Activated gamma-delta T cell treated with Interleukin-2 at 50 U/mL for 16 hours (primary cell): ENCODE measurements around the gene PSMA8.
"Not testable (repeated sequence)": the region's sequence is repeated elsewhere in the genome, so short reads cannot be mapped to it uniquely, and the experiment has no call there.

Experiments
- DNase-seq: peaks from one replicate; pipeline ENCODE4 v3.0.0-alpha.2; 2020

The PSMA8 gene

DNA sequence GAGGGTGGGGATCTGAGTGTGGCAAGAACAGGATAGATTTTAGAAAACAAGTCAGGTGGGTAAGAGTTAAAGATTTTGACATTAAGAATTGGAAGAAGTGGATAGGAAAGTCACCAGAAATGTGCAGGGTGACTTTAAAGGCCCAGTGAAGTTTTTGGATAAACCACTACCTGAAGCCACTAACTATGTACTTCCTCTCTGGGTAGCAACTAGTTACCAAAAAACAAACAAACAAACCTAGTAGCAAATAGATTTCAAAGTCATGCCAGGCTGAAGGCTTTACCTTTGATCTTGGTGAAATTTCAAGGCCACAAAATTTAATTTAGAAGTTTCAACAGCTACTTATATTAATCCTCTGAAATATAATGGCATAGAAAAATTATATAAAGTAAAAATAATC is 42.5 kb downstream of the PSMA8 start:
- DNase-seq, result no peak

DNA sequence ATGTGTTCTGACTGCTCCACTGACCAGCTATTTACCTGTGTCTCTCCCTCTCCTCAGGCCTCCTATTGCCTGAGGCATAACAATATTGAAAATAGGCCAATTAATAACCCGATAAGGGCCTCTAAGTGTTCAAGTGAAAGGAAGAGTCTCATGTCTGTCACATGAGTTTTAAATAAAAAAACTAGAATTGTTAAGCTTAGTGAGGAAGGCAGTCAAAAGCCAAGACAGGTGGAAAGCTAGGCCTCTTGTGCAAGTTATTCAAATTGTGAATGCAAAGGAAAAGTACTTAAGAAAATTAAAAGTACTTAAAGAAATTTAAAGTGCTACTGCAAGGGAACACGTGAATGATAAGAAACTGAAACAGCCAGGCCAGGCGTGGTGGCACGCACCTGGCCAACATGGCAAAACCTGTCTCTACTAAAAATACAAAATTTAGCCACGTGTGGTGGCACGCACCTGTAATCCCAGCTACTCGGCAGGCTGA is 47.7 kb downstream of the PSMA8 start:
- no peak for DNase-seq

DNA sequence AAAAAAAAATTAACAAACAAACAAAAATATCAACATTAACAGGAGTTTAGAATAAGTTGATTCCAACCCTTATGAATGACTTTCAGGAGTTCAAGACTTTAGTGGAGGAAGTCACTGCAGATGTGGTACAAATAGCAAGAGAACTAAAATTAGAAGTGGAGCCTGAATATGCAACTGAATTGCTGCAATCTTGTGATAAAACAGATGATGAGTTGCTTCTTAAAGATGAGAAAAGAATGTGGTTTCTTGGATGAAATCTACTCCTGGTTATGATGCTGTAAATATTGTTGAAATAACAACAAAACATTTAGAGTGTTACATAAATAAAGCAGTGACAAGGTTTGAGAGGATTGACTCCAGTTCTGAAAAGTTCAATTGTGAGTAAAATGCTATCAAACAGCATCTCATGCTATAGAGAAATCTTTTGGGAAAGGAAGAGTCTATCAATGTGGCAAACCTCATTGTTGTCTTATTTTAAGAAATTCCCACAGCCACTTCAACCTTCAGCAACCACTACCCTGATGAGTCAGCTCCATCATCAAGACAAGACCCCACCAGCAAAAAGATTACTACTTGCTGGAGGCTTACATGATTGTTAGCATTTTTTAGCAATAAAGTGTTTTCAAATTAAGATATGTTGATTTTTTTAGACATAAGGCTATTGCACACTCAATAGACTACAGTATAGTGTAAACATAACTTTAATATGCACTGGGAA is 49.9 kb downstream of the PSMA8 start:
- DNase-seq, result no peak

DNA sequence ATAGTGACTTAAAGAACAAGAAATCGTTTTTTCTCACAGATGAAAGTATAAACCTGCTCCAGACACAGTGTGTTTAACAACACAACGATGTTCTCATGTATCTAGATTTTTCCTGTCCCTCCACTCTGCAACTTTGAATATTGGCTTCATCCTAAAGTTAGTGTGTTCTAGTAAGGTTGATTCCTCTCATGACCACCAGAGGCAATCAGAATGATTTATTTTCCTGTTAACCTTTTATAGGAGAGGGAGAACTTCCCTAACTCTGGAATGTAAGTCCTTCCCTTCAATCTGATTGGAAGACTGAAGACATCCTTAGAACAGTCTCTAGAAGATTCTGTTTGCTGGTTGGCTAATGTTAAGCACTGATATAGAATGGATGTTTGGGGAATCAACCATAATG is 51.6 kb downstream of the PSMA8 start:
- DNase-seq, result no peak

DNA sequence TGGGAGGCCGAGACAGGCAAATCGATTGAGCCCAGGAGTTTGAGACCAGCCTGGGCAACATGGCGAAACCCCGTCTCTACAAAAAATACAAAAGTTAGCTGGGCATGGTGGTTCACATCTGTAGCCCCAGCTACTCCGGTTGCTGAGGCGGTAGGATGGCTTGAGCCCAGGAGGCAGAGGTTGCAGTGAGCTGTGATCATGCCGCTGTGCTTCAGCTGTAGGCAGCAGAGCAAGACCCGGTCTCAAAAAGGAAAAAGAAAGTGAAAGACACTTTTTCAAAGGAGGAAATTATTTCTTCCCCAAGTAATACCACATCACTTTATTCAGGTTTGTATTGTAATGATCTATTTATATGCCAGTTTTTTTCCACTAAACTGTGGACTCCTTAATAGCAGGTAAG is 56.8 kb downstream of the PSMA8 start:
- DNase-seq, result peak; percentile 31

DNA sequence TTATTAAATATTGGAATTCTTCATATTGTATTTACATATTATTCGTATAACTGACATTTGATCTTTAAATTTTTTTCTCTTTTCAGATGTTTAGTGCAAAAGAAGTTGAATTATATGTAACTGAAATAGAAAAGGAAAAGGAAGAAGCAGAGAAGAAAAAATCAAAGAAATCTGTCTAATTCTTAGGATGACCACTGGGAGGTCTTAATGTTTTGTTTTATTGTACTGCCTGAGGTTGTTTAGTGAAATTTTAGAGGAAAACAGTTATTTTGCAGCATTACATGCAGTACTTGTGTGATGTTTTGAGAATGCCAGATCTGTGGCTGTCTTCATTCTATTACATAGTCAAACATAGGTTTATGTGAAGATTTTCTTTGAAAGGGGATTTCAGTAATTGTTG is 58.6 kb downstream of the PSMA8 start:
- no peak for DNase-seq

DNA sequence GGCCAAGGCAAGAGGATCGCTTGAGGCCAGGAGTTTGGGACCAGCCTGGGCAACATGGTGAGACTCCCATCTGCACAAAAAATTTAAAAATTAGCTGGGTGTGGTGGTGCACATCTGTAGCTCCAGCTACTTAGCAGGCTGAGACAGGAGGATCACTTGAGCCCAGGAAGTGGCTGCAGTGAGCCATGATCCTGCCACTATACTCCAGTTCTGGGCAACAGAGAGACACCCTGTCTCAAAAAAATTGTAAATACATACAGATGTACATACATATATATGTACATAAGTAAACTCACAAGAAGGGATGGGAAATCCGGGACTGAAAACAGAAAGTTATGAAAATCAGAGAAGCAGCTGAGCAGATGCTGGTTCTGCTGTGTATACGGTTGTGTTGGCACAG is 62.9 kb downstream of the PSMA8 start:
- DNase-seq, result no peak

DNA sequence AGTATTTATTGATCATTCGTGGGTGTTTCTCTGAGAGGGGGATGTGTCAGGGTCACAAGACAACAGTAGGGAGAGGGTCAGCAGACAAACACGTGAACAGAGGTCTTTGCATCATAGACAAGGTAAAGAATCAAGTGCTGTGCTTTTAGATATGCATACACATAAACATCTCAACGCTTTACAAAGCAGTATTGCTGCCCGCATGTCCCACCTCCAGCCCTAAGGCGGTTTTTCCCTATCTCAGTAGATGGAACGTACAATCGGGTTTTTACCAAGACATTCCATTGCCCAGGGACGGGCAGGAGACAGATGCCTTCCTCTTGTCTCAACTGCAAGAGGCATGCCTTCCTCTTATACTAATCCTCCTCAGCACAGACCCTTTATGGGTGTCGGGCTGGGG is 68.3 kb downstream of the PSMA8 start:
- not testable (repeated sequence) for DNase-seq

DNA sequence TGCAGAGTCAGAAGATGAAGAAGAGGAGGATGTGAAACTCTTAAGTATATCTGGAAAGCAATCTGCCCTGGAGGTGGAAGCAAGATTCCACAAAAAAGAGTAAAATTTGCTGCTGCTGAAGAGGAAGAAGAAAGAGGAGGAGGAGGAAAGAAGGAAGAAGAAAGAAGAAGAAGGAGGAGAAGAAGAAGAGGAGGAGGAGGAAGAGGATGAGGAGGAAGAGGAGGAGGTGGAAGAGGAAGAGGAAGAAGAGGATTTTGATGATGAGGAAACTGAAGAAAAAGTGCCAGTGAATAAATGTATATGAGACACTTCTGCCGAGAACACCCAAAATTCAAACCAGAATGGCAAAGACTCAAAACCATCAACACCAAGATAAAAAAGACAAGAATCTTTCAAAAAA is 71.6 kb downstream of the PSMA8 start:
- DNase-seq, result no peak

DNA sequence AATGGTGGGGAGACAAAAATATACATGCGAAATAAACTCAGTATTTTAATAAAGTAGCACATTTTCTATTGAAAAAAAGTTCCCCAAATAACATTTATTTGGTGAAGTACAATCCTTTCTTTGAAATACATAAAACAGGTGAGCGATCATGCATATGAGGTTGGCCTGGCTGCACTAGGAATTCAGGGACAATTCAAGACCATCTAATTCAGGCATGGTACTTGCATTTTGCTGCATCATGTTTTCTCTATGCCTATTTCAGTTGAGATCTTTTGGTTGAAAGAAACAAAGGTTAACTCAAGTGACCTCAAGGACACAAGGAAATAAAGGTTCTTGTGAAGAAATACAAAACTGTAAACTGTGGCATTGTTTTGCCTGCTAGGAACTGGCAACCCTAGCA is 72.8 kb downstream of the PSMA8 start:
- no peak for DNase-seq

DNA sequence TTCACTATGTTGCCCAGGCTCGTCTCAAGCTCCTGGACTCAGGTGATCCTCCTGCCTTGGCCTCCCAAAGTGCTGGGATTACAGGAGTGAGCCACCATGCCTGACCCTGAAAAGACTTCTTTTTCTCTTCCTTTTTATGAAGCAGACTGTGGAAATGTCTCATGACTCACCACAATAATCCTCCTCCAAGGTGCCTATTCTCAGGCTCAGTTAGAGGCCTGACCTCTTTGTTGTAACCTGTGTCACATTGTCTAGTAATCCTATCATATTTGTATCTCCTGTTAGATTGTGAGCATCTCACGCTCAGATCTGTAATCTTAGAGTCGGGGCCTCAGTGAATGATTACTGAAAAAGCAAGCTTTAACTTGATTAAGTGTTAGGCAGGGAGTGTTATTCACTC is 74.3 kb downstream of the PSMA8 start:
- DNase-seq, result no peak

DNA sequence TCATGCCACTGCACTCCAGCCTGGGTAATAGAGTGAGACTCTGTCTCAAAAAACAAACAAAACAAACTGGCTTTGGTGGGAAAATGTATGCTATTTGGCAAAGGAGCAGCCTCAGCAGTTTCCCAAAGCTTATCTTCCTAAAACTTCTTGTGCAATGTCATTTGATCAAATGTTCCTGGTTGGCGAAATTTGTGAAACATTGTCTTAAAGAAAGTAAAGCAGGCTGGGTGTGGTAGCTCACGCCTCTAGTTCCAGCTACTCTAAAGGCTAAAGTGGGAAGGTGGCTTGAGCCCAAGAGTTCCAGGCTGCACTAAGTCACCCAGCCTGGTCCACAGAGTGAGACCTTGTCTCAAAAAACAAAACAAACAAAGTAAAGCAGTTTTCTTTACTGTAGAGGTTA is 75.3 kb downstream of the PSMA8 start:
- DNase-seq, result no peak

DNA sequence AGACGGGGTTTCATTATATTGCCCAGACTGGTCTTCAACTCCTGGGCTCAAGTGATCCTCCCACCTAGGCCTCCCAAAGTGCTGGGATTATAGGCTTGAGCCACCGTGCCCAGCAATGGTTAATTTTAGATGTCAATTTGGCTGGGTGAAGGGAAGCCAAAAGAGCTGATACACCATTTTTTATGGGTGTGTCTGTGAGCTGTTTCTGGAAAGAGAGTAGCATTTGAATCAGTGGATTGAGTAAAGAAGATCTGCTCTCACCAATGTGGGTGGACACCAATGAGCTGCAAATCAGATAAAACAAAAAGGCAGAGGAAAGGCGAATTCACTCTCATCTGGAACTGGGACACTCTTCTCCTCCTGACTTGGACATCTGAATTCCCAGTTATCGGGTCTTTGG is 76.5 kb downstream of the PSMA8 start:
- DNase-seq, result no peak

DNA sequence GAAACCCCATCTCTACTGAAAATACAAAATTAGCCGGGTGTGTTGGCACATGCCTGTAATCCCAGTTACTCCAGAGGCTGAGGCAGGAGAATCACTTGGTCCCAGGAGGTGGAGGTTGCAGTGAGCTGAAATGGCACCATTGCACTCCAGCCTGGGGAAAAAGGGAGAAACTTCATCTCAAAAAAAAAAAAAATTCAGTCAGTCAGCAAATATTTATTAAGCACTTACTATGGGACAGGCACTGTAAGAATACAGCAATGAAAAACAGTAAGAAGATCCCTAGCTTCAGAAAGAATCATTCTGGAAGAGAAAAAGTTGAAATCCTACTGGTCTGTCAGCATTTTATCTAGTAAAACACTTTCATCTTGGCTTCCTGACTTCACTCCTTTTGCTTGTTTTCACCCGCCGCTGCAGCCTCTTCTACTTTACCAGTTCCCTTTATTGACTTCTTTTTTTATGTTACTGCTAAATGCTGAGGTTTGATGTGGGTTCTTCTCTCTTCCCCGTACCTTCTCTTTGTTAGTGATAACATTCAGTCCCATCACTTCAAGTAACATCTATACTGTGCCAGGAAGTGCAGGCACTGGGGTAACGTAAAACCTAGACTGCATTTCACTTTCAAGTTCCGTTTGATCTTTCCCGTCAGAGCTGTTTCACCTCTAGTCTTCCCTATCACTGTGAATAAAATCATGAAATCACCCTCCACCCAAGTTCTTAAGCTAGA is 81.7 kb downstream of the PSMA8 start:
- DNase-seq, result peak; percentile 28

DNA sequence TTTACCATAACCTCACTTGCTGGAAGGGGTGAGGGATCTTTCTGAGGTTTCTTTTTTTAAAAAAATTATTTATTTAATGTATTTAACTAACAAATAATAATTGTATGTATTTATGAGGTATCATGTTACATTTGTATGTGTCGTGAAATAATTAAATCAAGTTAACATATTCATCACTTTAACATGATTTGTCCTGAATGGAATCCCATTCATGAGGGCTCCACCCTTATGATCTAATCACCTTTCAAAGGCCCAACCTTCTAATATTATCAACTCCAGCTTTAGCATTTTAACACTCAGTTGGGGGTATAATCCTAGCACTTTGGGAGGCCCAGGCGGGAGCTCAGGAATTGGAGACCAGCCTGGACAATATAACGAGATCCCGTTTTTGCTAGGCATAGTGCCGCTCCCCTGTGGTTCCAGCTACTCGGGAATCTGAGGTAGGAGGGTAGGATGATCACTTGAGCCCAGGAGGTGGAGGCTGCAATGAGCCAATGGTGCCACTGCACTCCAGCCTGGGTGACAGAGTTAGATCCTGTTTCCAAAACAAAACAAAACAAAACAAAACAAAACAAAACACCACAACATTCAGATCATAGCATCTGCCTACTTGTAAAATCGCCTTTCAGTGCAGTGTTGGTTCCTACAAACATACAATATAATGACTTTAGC is 91.5 kb downstream of the PSMA8 start:
- no peak for DNase-seq

DNA sequence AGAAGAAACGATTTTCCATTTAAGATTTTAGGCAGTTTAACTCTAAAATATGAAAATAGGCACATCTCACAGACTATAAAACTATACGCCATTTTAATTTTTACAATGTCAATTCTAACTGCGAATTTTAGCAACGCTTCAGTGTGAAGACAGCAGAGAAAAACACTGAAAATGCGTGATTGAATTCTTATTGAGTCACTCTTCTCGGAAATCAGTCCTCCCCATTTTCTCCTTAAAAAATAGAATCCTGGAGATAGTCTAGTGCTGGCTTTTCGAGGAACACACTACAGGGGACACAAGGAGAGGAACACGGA is 92.2 kb downstream of the PSMA8 start:
- no peak for DNase-seq

DNA sequence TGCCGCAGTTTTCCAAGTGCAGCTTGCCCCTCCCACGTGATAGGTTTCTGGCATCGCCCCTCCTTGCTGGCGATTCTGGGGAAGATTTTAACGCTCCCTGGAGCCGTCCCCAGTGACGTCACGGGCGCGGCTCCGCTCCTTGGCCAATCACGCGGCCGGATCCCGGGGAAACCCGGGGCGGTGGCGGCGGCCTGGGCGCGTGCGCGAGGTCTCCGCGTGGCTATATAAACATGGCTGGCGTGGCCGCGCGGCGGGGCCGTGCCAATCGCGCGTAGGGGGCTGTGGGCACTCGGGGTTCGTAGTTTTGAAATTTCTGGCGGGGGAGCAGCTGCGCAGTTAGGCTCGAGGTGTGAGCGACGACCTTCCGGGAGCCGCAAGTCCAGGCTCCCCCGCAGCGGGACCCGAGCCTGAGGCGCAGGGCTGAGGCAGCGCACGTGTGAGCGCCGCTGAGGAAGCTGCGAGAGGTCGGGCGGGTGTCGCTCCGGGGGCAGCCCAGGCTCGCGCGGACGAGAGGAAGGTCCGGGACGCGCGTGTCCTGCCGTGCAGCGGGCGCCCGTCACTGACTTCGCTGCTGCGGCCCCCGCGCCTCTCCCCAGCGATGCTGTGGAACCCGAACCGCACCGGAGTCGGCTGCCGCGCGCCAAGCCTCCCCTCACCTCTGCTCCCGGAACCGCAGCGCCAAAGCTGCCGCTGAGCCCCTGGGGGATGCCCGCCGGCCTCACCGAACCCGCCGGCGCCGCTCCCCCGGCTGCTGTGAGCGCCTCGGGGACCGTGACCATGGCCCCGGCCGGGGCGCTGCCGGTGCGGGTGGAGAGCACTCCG is 92.8 kb downstream of the PSMA8 start, which contains the start of gene TAF4B:
TSS of gene TAF4B (plus strand) at position 217 of the 822 bp plus-strand sequence. CDS start at position 706, 489 bp downstream.
- peak; percentile 86 for DNase-seq

DNA sequence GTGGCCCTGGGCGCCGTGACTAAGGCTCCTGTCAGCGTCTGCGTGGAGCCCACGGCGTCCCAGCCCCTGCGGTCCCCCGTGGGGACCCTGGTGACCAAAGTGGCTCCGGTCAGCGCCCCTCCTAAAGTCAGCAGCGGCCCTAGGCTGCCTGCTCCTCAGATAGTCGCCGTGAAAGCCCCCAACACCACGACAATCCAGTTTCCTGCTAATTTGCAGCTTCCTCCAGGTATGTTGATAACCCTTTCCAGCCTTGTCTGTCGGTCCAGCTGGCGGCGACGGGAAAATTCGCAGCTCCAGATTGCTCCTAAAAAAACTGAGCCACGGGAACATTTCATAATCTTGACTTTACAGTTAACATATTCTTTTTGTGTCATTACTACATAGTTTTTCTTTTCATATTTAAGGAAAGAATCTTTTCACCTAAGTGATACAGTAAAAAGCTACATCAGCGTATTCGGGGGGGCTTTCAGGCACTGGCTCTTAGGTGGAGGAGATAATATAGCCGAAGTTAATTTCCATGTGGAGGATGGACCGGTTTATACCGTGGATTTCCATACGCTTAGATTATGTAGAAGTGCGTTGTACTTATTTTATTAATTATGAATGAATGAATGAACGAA is 93.5 kb downstream of the PSMA8 start:
- DNase-seq, result no peak

DNA sequence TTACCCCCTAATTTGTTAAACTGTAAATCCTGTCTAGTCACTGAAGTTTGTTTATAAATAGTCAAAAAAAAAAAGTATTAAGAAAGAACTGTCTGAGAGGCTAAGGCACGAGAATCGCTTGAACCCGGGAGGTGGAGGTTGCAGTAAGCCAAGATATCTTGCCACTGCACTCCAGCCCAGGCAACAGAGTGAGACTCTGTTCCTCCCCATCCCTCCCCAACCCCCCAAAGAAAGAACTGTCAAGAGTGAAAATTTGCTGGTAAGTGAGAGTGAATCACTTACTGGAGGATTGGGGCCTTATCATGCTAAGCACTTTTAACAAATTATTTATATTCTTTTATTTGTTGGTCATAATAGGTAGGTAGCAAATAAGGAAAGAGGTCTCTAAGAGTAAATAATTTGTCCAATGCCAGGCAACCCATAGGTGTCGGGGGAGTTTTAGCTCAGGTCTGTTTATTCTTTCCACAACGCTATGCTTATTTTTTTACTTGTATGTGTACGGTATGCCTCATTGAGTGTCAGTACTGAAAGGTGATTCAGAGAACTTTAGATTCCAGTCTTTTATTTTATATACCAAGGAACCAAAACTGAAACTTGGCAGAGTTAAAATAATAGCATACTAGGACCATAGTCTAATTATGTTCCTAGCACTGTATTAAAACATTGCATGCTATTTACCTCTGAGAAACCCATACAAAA is 95.0 kb downstream of the PSMA8 start:
- no peak for DNase-seq

DNA sequence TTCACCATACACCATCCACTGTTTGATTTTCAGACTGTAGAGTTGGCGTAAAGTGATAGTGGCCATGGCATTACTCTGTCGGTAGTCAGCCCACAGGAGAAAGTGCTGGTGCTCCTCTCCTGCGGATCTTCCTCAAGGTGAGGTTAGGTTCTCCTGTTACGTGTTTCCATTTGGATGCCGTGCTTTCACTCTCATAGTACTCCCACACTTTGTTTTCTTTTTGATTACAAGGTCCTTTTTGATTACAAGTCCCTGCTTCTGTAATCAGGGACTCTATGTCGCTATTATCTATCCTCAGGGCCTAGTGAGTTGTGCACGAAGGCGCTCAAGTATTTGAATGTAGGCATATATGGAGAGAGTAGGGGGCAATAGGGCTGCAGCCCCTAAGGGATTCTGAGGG is 96.8 kb downstream of the PSMA8 start:
- no peak for DNase-seq

DNA sequence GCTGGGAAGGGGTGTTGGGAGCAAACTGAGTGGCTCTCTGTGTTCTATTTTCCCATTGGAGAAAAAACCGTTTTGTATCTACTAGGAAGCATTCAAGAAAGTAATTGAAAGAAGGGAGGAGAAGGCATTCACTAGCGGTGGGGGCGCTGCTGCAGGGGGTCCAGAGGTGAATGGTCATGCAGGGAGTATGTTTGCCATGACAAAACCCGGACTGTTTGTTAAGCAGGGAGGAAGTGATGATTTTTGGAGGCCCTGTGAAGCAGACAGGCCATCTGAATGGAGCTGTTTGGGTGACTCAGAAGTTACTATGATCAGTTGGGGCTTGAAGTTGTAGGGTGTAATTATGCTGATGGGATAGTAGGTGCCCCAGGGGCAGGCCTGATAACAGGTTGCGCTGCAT is 99.5 kb downstream of the PSMA8 start:
- DNase-seq, result no peak

DNA sequence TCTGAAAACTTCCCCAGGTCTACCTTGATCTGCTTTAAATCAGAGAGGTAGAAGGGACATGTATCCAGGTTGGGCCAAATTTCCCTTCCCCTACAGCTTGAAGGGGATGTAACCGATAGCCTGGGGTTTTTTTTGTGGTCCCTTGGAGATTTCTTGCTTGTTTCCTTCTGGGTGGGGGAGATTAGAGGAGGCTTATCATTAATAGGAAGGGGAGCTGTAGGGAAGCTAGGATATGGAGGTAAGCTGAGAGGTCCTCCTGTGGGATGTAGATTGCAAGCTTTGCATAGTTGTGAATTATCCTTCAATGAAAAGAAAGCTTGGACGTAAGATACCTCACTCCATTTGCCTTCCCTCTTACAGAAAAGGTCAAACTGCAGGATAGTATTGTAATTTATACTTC is 103.7 kb downstream of the PSMA8 start:
- not testable (repeated sequence) for DNase-seq
